WTC11 (cell line): ENCODE data around the gene GPRC5C.

Experiments
- CREM ChIP-seq: sonication (generic); formaldehyde crosslinking; IDR thresholded peaks from 2 replicates; pipeline ENCODE4 v1.8.1; 2022; ENCODE audit warnings: mild to moderate bottlenecking, missing genetic modification reagents, moderate library complexity
- GABPB1 ChIP-seq: sonication (generic); formaldehyde crosslinking; IDR thresholded peaks from 2 replicates; pipeline ENCODE4 v1.8.1; 2023; ENCODE audit warnings: mild to moderate bottlenecking, missing genetic modification reagents

DNA sequence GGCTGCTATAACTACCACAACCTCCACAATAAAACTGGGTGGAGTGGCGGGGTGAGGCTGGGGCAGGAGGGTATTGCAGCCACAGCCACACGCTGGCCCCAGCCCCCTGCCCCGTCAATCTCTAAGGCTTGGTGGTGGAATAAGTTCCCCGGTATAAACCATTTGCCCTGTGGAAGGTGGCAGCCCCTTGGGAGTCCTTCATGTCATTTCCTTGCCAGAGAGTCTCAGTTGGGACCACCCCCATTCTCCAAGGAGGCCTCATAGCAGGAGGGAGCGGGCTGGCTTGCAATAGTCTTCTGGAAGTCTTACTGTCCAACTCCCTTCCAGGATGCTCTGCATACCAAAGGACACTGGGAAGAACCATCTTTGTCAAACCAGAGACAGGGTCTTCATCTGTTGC is 54.0 kb downstream of the GPRC5C start:
- TF ChIP-seq GABPB1 (CRISPR knock-in tag): no peak
- no peak for TF ChIP-seq CREM
